ENCODE results near the gene KHDC1L.

The KHDC1L gene

GRCh38 chr6:73227606-73228255 is 2.4 kb upstream of the KHDC1L start:
- H3K27ac ChIP-seq (ENCODE audit: low read length): no peak overlapping the region

GRCh38 chr6:73216859-73217258 is 8.4 kb downstream of the KHDC1L start:
- Histone ChIP-seq H3K4me3 (ENCODE audit: low read depth in 1 of 2, low read length in 2 of 2) (no peak overlapping the region), H3K4me2 (ENCODE audit: insufficient read depth, low read length) (no peak overlapping the region), H3K9ac (ENCODE audit: low read depth, low read length) (no peak overlapping the region), H3K36me3 (ENCODE audit: insufficient read depth, low read length) (no peaks in the 10 kb centered on the region), H3K27me3 (ENCODE audit: insufficient read depth, low read length, poor library complexity) (no peaks in the 10 kb centered on the region), H3K4me1 (ENCODE audit: insufficient read depth, low read length) (no peaks in the 10 kb centered on the region), H2AFZ (ENCODE audit: low read depth, low read length) (no peak overlapping the region), H4K20me1 (ENCODE audit: insufficient read depth, low read length) (no peaks in the 10 kb centered on the region), H3K27ac (ENCODE audit: low read length) (no peak overlapping the region), H3K9me3 (ENCODE audit: insufficient read depth, low read length, severe bottlenecking) (no peaks in the 10 kb centered on the region), H3K79me2 (ENCODE audit: insufficient read depth, low read length) (no peaks in the 10 kb centered on the region)
- TF ChIP-seq EZH2 (IDR thresholded peaks at IDR 0.05; ENCODE audit: borderline replicate concordance, low read depth, low read length, severe bottlenecking) (no peak), CTCF (IDR thresholded peaks at IDR 0.05; ENCODE audit: borderline replicate concordance, extremely low read depth, low read length, poor library complexity, severe bottlenecking) (no peak)
- ATAC-seq (ENCODE audit: insufficient read depth, low read depth): no peak
- no peak for DNase-seq

More at GRCh38 chr6:73227606-73228255, 2.4 kb upstream of the KHDC1L start:
- no peaks in the 10 kb centered on the region for H3K9me3 ChIP-seq (ENCODE audit: insufficient read depth, low read length, severe bottlenecking)
- no peaks in the 10 kb centered on the region for H3K4me1 ChIP-seq (ENCODE audit: insufficient read depth, low read length)
- no peak for ATAC-seq (ENCODE audit: insufficient read depth, low read depth)
- H3K4me3 ChIP-seq (ENCODE audit: low read depth in 1 of 2, low read length in 2 of 2): no peak overlapping the region
- H4K20me1 ChIP-seq (ENCODE audit: insufficient read depth, low read length): no peaks in the 10 kb centered on the region
- H3K36me3 ChIP-seq (ENCODE audit: insufficient read depth, low read length): no peaks in the 10 kb centered on the region
- no peak overlapping the region for H3K4me2 ChIP-seq (ENCODE audit: insufficient read depth, low read length)
- H3K9ac ChIP-seq (ENCODE audit: low read depth, low read length): no peak overlapping the region
- H2AFZ ChIP-seq (ENCODE audit: low read depth, low read length): no peak overlapping the region
- TF ChIP-seq EZH2 (IDR thresholded peaks at IDR 0.05; ENCODE audit: borderline replicate concordance, low read depth, low read length, severe bottlenecking): no peak
- no peak for TF ChIP-seq CTCF (IDR thresholded peaks at IDR 0.05; ENCODE audit: borderline replicate concordance, extremely low read depth, low read length, poor library complexity, severe bottlenecking)
- no peaks in the 10 kb centered on the region for H3K79me2 ChIP-seq (ENCODE audit: insufficient read depth, low read length)
- H3K27me3 ChIP-seq (ENCODE audit: insufficient read depth, low read length, poor library complexity): no peaks in the 10 kb centered on the region
- DNase-seq: no peak

- H3K27ac ChIP-seq (ENCODE audit: low read length): no peak overlapping the region
- no peak for ATAC-seq (ENCODE audit: insufficient read depth, low read depth)
- TF ChIP-seq CTCF (IDR thresholded peaks at IDR 0.05; ENCODE audit: borderline replicate concordance, extremely low read depth, low read length, poor library complexity, severe bottlenecking) (no peak), EZH2 (IDR thresholded peaks at IDR 0.05; ENCODE audit: borderline replicate concordance, low read depth, low read length, severe bottlenecking) (no peak)
Measured at GRCh38 chr6:73209117-73209516, 16.2 kb downstream of the KHDC1L start.

More at GRCh38 chr6:73209117-73209516, 16.2 kb downstream of the KHDC1L start:
- Histone ChIP-seq H3K4me1 (ENCODE audit: insufficient read depth, low read length) (no peaks in the 10 kb centered on the region), H3K27me3 (ENCODE audit: insufficient read depth, low read length, poor library complexity) (no peaks in the 10 kb centered on the region), H3K36me3 (ENCODE audit: insufficient read depth, low read length) (no peaks in the 10 kb centered on the region), H3K9me3 (ENCODE audit: insufficient read depth, low read length, severe bottlenecking) (no peaks in the 10 kb centered on the region), H3K4me2 (ENCODE audit: insufficient read depth, low read length) (no peak overlapping the region), H2AFZ (ENCODE audit: low read depth, low read length) (no peak overlapping the region), H3K4me3 (ENCODE audit: low read depth in 1 of 2, low read length in 2 of 2) (no peak overlapping the region), H4K20me1 (ENCODE audit: insufficient read depth, low read length) (no peaks in the 10 kb centered on the region), H3K9ac (ENCODE audit: low read depth, low read length) (no peak overlapping the region), H3K79me2 (ENCODE audit: insufficient read depth, low read length) (no peaks in the 10 kb centered on the region)
- DNase-seq: no peak
